Stimulated activated CD8-positive, alpha-beta memory T cell treated with anti-CD3 and anti-CD28 coated beads, Interleukin-4, amount 100 ng/mL, for 48 hours (primary cell): Measurements from ENCODE around the gene PRSS27.
"Not testable (repeated sequence)": the region's sequence is repeated elsewhere in the genome, so short reads cannot be mapped to it uniquely, and the experiment has no call there.

Experiments used
- DNase-seq: peaks from one replicate; pipeline ENCODE4 v3.0.0-alpha.2; 2020

The PRSS27 gene

GRCh38 chr16:2692251-2692947 is 27.6 kb downstream of the PRSS27 start:
- DNase-seq: no peak

- no peak for DNase-seq
Observed at GRCh38 chr16:2691491-2692248, 28.4 kb downstream of the PRSS27 start.

DNA sequence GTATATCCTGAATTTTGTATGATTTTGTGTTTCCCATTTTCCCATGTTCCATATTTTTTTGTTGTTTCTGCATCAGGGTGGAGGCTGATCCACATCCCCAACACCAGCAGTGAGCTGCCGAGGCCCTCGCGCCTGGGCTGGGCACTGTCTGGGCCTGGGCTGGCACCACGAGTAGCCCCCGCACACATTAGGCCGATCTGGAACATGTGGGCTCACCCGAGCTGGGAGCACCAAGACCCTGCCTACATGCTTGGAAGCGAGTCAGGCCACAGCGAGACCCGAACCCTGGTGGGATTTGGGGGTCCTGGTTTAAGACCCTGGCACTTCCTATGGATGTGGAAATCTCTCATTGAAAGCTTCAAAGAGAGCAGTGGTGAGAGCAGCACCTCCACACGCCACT is 29.2 kb downstream of the PRSS27 start:
- no peak for DNase-seq

DNA sequence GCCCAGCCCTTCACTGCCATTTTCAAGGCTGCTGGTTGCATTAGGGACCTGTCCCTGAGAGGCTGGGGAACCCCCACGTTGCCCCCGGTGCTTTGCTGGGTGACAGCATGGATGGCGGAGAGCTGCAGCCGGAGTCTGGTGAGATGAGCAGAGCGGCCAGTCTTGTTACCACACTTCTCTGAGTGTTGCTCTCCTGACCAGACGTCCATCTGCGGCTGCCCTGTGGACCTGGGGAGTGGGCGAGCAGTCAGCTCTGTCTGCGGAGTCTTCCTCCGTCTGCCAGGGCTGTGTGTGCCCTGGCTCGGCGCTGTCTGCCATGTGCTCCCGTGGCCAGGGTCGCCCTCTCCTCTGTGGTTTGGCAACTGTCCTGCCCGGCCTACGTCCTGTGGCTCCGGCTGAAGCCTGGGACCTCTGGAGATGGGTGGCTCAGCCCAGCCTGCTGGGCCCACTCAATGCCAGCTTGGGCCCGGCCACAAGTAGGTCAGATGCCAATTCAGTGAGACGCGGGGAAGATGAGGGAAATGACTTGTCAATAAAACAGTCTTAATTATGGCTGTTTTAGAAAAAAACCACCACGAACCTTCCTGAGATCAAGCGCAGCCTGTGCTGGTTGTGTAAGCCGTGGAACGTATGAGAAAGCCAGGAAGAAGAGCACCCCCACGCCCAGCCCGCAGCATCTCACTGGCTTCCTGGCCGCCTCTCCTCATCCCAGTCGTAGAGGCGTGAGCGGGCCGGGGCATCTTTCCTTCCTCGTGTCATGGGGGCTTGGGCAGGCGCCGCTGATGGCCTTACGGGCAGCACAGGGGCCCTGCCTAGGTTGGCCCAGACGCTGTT is 29.8 kb downstream of the PRSS27 start:
- no peak for DNase-seq

GRCh38 chr16:2689422-2689821 is 30.6 kb downstream of the PRSS27 start:
- DNase-seq: not testable (repeated sequence)

GRCh38 chr16:2687531-2688308 is 32.3 kb downstream of the PRSS27 start:
- DNase-seq: no peak

GRCh38 chr16:2686912-2687507 is 33.0 kb downstream of the PRSS27 start:
- DNase-seq: peak; percentile 59

- not testable (repeated sequence) for DNase-seq
Observed at GRCh38 chr16:2686075-2686474, 33.9 kb downstream of the PRSS27 start.

- not testable (repeated sequence) for DNase-seq
Observed at GRCh38 chr16:2683041-2683440, 37.0 kb downstream of the PRSS27 start.

DNA sequence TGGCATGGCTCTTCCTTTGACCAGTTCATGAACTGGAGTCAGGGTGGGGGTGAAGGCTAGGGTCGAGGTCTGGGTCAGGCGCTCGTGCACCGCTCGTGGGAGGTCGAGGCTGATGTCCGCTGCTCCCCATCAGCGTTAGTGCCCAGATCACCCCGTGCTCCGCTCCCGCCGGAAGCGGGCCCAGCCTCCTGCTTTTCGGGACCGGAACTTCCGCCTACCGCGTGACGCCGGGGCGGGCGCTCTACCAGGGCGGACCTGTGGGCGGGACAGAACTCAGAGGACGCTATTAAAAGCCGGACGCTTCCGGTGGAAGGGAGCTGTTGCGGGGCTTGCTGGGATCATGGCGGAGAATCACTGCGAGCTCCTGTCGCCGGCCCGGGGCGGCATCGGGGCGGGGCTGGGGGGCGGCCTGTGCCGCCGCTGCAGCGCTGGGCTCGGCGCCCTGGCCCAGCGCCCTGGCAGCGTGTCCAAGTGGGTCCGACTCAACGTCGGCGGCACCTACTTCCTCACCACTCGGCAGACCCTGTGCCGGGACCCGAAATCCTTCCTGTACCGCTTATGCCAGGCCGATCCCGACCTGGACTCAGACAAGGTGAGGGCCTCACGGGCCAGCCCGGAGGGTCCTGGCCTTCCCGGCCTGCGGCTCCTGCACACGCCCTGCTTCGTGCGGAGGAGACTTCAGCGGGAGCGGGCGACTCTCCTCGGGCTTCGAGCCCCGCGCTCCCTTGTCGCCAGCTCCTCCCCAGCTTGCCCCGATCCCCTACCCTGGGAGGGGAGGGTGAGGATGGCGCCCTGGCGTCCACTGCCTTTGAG is 37.6 kb downstream of the PRSS27 start, which contains the start of gene KCTD5:
Gene KCTD5, plus strand, starts transcription at position 315 of the 813 bp plus-strand sequence. Its CDS starts 26 bp downstream, at position 341.
- peak; percentile 98 for DNase-seq

DNA sequence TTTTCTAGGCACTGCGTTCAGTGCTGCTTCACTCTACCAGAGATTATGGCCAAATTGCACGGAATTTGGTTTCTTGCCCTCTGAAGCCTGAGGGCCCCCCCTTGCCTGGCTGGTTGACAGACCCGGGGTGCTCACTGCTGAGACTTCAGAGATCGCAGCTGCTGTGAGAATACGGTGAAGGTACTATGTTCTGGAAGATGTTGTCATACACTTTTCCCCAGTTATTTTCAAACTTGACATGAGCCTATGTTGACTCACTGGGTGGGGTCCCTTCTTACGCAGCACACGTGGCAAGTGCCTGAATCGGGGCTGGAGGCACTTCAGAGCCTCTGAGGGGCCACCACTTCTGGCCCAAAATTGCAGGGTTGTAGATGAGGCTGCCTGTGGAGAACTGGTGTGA is 39.7 kb downstream of the PRSS27 start:
- not testable (repeated sequence) for DNase-seq

DNA sequence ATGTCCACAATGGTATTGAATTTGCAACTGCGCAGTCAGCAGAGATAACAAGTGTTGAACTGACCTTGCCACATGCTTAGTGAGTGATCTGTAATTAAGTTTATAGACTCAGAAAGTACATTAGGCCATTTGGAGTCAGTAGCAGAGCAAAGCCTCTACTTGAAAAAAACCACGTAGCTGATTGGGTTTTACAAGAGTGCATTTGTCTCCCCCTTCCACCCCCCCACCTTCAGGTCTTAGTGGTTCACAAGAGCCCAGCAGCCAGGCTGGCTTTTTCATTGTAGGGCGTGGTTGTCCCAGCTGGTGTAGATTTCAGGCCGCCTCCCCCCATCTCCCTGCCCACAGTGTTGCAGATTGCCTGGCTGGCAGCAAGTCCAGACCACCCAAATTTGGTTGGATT is 40.1 kb downstream of the PRSS27 start:
- not testable (repeated sequence) for DNase-seq

DNA sequence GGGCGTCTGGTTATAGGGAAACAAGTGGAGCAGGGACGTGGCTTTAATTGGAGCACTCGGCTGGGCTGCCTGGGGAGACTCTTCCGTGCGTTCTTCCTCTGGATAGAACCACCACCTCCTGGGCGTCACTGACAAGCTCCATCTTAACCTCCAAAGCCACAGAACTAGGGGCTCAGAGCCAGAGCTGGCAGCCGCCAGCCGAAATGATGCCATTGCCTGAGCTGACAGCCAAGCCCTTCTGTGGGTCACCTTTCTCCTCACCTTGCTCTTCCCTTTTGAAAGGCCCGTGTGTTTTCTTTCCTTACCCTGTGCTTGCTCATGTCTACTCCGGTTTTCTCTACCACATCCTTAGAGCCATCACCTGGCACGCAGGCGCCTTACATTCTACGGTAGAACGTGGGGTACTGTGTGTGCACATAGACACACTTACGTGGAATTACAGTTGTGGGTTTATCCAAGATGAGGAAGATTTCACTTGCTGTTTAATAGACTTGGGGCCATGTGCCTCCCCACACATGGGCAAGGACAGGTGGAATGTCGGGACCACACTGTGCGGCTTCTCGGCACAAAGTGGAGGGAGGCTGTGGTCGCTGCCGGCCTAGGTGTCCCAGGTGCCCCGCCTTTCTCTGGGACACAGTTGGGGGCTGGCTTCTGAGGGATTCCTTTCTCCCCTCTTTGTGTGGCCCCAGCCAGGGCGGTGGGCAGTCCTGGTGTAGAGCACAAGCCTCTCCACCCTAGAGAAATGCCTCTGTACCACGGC is 41.6 kb downstream of the PRSS27 start:
- not testable (repeated sequence) for DNase-seq

GRCh38 chr16:2676937-2677336 is 43.1 kb downstream of the PRSS27 start:
- DNase-seq: not testable (repeated sequence)

- no peak for DNase-seq
Observed at GRCh38 chr16:2675714-2676113, 44.3 kb downstream of the PRSS27 start.

DNA sequence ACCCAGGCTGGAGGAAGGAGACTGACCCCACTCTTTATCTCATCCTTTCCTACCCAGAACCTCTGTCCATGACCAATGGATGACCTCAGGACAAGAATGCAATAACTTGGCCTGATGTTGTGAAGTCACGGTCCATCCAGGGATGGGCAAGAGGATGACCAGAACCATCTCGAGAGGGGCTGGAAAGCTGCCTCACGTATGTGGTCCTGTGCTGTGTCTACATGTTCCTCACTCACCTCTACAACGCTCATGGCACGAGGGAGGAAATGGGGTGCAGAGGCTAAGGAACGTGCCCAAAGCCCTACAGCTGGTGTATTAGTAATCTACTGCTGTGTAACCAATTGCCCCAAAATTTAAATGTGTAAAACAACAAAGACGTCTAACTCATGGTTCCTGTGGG is 45.0 kb downstream of the PRSS27 start:
- DNase-seq: no peak

GRCh38 chr16:2673066-2673999 is 46.7 kb downstream of the PRSS27 start:
- peak; percentile 93 for DNase-seq

DNA sequence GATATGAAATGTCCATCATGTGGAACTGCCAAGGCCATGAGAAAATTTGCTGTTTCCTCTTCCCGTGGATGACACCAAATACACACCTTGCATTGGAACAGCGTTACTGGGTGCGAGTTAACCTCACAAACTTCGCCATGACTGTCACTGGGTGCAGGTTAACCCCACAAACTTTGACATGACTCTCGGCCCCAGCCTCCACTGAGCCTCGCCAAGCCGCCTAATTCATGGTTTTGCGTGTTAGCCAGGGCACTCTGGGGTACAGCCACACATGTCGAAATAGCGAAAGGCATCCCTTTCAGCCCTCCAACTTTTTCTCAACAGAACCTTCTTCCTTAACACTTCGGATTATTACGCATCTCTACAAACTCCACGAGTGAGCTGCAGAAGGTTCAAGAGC is 48.3 kb downstream of the PRSS27 start:
- DNase-seq: no peak

GRCh38 chr16:2671193-2671592 is 48.8 kb downstream of the PRSS27 start:
- peak; percentile 59 for DNase-seq
